ENCODE data around the gene ERCC4.

DNA sequence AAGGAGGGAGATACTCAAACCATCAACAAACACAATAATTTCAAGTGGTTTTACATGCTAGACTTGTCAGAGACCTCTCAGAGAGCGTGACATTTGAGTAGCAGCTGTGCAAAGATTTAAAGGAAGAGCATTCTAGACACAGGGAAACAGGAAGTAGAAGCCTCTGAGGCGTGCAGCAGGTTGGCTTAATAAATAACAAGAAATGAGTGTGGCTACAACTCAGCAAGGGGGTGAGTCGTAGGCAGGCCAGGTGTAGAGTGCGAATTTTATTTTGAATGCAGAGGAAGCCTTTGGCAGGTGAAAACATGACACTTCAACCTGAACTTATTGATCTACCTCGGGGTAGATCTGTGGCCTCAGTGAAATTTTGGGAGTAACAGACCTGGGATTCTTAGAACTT lies 78.0 kb downstream of the ERCC4 start:
- TF ChIP-seq, protein P1, sequence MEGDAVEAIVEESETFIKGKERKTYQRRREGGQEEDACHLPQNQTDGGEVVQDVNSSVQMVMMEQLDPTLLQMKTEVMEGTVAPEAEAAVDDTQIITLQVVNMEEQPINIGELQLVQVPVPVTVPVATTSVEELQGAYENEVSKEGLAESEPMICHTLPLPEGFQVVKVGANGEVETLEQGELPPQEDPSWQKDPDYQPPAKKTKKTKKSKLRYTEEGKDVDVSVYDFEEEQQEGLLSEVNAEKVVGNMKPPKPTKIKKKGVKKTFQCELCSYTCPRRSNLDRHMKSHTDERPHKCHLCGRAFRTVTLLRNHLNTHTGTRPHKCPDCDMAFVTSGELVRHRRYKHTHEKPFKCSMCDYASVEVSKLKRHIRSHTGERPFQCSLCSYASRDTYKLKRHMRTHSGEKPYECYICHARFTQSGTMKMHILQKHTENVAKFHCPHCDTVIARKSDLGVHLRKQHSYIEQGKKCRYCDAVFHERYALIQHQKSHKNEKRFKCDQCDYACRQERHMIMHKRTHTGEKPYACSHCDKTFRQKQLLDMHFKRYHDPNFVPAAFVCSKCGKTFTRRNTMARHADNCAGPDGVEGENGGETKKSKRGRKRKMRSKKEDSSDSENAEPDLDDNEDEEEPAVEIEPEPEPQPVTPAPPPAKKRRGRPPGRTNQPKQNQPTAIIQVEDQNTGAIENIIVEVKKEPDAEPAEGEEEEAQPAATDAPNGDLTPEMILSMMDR (IDR thresholded peaks at IDR 0.05), result no peak
- TF ChIP-seq ZFX (IDR thresholded peaks at IDR 0.05; ENCODE audit: borderline replicate concordance), result no peak

All from 22Rv1 (cell line).